Measurements from ENCODE around the gene PRDM16. TPM values are rescaled to one million over a fixed set of nuclear protein-coding genes. Genes with fewer than 3 reads are reported as not detected.

PRDM16 gene
- total and polyA plus RNA-seq, 2 of the 13 experiments (the other 11 are each of a cell fraction or from before 2014, with no cell fraction given), result 0.15 to 0.81 TPM

DNA sequence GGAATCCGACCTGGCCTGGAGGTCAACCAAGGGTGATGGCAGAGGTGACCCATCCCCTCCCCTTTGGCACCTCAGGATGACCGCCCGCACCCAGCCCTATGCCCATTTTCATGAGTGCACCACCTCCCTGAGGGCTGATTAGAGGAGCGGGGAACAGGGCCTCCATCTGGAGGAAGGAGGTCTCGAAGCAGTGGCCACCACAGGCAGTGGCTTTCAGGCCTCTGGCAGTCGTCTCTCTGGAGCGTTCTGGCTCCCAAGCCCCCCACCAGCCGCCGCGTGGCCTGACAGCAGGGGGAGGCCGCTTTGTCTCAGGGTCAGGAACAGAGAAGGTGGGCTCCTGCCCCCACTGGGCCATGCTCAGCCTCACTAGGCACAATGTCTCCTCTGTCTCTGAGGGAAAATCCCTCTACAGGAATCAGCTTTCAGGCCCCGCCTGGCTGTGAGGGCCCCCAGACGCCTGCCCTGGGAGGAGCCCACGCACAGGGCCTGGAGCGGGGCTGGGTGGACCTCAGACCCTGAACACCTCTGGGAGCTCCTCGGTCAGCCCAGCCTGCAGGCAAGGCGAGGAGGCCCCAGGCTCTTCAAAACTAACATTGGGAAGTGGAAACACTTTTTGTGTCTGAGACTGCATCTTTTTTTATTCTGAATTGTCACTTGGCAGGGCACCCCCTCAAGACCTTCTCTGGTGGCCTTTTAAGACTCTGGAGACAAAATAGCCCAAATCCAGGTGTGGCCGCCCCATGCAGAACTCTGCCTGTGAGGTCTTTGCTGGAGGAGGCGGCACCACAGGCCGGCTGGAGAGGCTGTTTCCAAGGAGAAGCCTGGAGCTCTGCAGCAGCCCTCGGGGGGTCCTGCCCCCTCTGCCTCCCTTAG is 257.7 kb downstream of the PRDM16 start (continued):
- TF ChIP-seq, protein P1, sequence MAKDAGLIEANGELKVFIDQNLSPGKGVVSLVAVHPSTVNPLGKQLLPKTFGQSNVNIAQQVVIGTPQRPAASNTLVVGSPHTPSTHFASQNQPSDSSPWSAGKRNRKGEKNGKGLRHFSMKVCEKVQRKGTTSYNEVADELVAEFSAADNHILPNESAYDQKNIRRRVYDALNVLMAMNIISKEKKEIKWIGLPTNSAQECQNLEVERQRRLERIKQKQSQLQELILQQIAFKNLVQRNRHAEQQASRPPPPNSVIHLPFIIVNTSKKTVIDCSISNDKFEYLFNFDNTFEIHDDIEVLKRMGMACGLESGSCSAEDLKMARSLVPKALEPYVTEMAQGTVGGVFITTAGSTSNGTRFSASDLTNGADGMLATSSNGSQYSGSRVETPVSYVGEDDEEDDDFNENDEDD (CRISPR knock-in tag; IDR thresholded peaks at IDR 0.05; ENCODE audit: borderline replicate concordance), result peak; percentile 66; the same call in 1 of the 2 replicates
- no peak for TF ChIP-seq ZNF484 (CRISPR knock-in tag; IDR thresholded peaks at IDR 0.05; ENCODE audit: borderline replicate concordance, low read depth)
- TF ChIP-seq HDAC6 (IDR thresholded peaks at IDR 0.05; ENCODE audit: low read depth, low read length), result no peak
- no peak for TF ChIP-seq NONO (IDR thresholded peaks at IDR 0.05)
- no peak; the same call in 1 of the 2 replicates for TF ChIP-seq NONO (CRISPR knock-in tag; conservative IDR thresholded peaks at IDR 0.05)
- TF ChIP-seq PLRG1 (conservative IDR thresholded peaks at IDR 0.05), result no peak
- TF ChIP-seq GATAD1 (CRISPR knock-in tag; IDR thresholded peaks at IDR 0.05), result peak; percentile 24; the same call in 1 of the 2 replicates
- no peak for TF ChIP-seq ARNT (IDR thresholded peaks at IDR 0.05)
- TF ChIP-seq, protein P2, sequence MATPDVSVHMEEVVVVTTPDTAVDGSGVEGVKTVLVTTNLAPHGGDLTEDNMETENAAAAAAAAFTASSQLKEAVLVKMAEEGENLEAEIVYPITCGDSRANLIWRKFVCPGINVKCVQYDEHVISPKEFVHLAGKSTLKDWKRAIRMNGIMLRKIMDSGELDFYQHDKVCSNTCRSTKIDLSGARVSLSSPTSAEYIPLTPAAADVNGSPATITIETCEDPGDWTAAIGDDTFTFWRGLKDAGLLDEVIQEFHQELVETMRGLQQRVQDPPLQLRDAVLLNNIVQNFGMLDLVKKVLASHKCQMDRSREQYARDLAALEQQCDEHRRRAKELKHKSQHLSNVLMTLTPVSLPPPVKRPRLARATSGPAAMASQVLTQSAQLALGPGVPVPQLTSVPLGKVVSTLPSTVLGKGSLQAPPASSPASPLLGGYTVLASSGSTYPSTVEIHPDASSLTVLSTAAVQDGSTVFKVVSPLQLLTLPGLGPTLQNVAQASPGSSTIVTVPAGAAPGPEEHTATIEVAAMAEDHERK (CRISPR knock-in tag; IDR thresholded peaks at IDR 0.05; ENCODE audit: low read depth), result no peak
- 0 out of 2 replicates have a peak, but pooled peaks have one; percentile 52 for TF ChIP-seq ZNF709 (CRISPR knock-in tag; IDR thresholded peaks at IDR 0.05)
- TF ChIP-seq ZBTB7A (CRISPR knock-in tag; IDR thresholded peaks at IDR 0.05), result peak; percentile 83; the same call in 1 of the 2 replicates
- TF ChIP-seq ZNF597 (CRISPR knock-in tag; IDR thresholded peaks at IDR 0.05), result no peak
- no peak for TF ChIP-seq GTF2F1 (IDR thresholded peaks at IDR 0.05; ENCODE audit: low read length)
- no peak for TF ChIP-seq ZFP82 (CRISPR knock-in tag; IDR thresholded peaks at IDR 0.05; ENCODE audit: borderline replicate concordance)
- peak; percentile 31; the same call in 1 of the 2 replicates for TF ChIP-seq STAG1 (CRISPR knock-in tag; IDR thresholded peaks at IDR 0.05)
- no peak for TF ChIP-seq KLF12 (CRISPR knock-in tag; IDR thresholded peaks at IDR 0.05; ENCODE audit: borderline replicate concordance)
- TF ChIP-seq ZNF746 (CRISPR knock-in tag; IDR thresholded peaks at IDR 0.05), result 0 out of 2 replicates have a peak, but pooled peaks have one; percentile 37
- TF ChIP-seq PAF1 (CRISPR knock-in tag; IDR thresholded peaks at IDR 0.05), result no peak
- TF ChIP-seq ZBED4 (CRISPR knock-in tag; IDR thresholded peaks at IDR 0.05; ENCODE audit: borderline replicate concordance), result no peak
- TF ChIP-seq, protein P3, sequence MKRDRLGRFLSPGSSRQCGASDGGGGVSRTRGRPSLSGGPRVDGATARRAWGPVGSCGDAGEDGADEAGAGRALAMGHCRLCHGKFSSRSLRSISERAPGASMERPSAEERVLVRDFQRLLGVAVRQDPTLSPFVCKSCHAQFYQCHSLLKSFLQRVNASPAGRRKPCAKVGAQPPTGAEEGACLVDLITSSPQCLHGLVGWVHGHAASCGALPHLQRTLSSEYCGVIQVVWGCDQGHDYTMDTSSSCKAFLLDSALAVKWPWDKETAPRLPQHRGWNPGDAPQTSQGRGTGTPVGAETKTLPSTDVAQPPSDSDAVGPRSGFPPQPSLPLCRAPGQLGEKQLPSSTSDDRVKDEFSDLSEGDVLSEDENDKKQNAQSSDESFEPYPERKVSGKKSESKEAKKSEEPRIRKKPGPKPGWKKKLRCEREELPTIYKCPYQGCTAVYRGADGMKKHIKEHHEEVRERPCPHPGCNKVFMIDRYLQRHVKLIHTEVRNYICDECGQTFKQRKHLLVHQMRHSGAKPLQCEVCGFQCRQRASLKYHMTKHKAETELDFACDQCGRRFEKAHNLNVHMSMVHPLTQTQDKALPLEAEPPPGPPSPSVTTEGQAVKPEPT (CRISPR knock-in tag; IDR thresholded peaks at IDR 0.05; ENCODE audit: low read depth), result no peak
